HepG2 (cell line): ENCODE measurements around the gene RER1. TPM values are rescaled to one million over a fixed set of nuclear protein-coding genes. Genes with fewer than 3 reads are reported as not detected.

ENCODE experiments used
- ATAC-seq: fragments of 200-7000 bp; cut with Tn5 transposase; 3 replicates; pipeline ENCODE4 v1.9.1; 2020; ENCODE audit warnings: mild to moderate bottlenecking, moderate library complexity
- BruUV-seq: library from RNA; stranded (reverse); fragments of 400-500 nt; replicated peaks from 2 replicates; lab custom pipeline; 2021; lab: Mats Ljungman, UMichigan
- CTCF ChIA-PET: fragments of 300-600 bp; formaldehyde crosslinking; extraction: SDS; loops from one replicate; lab custom pipeline; 2021; ENCODE audit warnings: low total read pairs, inconsistent platforms, low intra/inter-chr PET ratio; lab: Yijun Ruan, JAX
- POLR2A ChIA-PET: fragments of 350-600 bp; sonication (Branson Sonifier 250); formaldehyde crosslinking; loops from one replicate; lab custom pipeline; 2020; ENCODE audit warnings: antibody characterized with exemption, inconsistent platforms; lab: Yijun Ruan, JAX
- DNase-seq: peaks from one replicate; pipeline ENCODE4 v3.0.0-alpha.2; 2015; ENCODE audit warnings: low spot score
- FAIRE-seq: peaks from 3 replicates; lab custom pipeline; 2011; peaks lifted over from hg19 to GRCh38; lab: Jason Lieb, UNC
- H2AFZ ChIP-seq: one replicate; pipeline ENCODE4 v1.6.1; 2011; ENCODE audit warnings: low read length, inconsistent platforms
- H3K27ac ChIP-seq: fragments of 300-600 bp; 3 replicates; pipeline ENCODE4 v1.8.0; 2011; ENCODE audit warnings: mixed run types, mild to moderate bottlenecking, mixed read lengths, low read length, inconsistent platforms; ENCODE audit not compliant: insufficient read depth; ENCODE audit errors: extremely low read length
- H3K27me3 ChIP-seq, 2 experiments: fragments of 200-600 bp in 1 of 2; 2 replicates in 1 of 2; 3 replicates in 1 of 2; pipeline versions ENCODE4 v1.6.0 to v1.8.0; 2011; ENCODE audit warnings: low read length in 2 of 2, mild to moderate bottlenecking in 2 of 2, moderate library complexity in 2 of 2, inconsistent platforms in 1 of 2; ENCODE audit not compliant: insufficient read depth in 2 of 2, control insufficient read depth in 1 of 2
- H3K36me3 ChIP-seq, 2 experiments: fragments of 200-600 bp in 1 of 2; replicated peaks in 1 of 2; 2 replicates in 1 of 2; 3 replicates in 1 of 2; pipeline versions ENCODE4 v1.5.1 to v1.8.0; 2011; ENCODE audit warnings: low read length in 2 of 2, inconsistent platforms in 1 of 2; ENCODE audit not compliant: insufficient read depth in 2 of 2, control insufficient read depth in 1 of 2
- H3K4me1 ChIP-seq: 2 replicates; pipeline ENCODE4 v1.5.1; 2012; ENCODE audit warnings: low read length, inconsistent platforms; ENCODE audit not compliant: insufficient read depth
- H3K4me2 ChIP-seq: 2 replicates; pipeline ENCODE4 v1.6.0; 2011; ENCODE audit warnings: low read depth, low read length, inconsistent platforms
- H3K4me3 ChIP-seq, 3 experiments: fragments of 200-600 bp in 1 of 3; sonication (generic), shearing (Covaris generic) in 1 of 3; replicated peaks in 1 of 3; 2 replicates each; pipeline ENCODE4 v1.5.1; 2011 to 2016; ENCODE audit warnings: low read length in 3 of 3, inconsistent platforms in 2 of 3, low read depth in 2 of 3, mild to moderate bottlenecking in 2 of 3, control low read depth in 1 of 3, mixed read lengths in 1 of 3; ENCODE audit not compliant: insufficient read depth in 1 of 3
- H3K79me2 ChIP-seq: one replicate; pipeline ENCODE4 v1.6.1; 2011; ENCODE audit warnings: low read length, inconsistent platforms; ENCODE audit not compliant: insufficient read depth
- H3K9ac ChIP-seq: 2 replicates; pipeline ENCODE4 v1.6.0; 2011; ENCODE audit warnings: mild to moderate bottlenecking, low read depth, low read length, inconsistent platforms; ENCODE audit not compliant: insufficient read depth
- H3K9me3 ChIP-seq: 2 replicates; pipeline ENCODE4 v1.5.1; 2012; ENCODE audit warnings: mild to moderate bottlenecking, low read length
- H4K20me1 ChIP-seq: 2 replicates; pipeline ENCODE4 v1.6.0; 2011; ENCODE audit warnings: inconsistent platforms, mild to moderate bottlenecking, low read length, moderate library complexity; ENCODE audit not compliant: insufficient read depth
- ARNTL ChIP-seq: sonication (generic); formaldehyde crosslinking; IDR thresholded peaks from 2 replicates; pipeline ENCODE4 v1.4.0; 2020; ENCODE audit warnings: mild to moderate bottlenecking, missing genetic modification reagents
- HNF4A ChIP-seq: sonication (generic); formaldehyde crosslinking; IDR thresholded peaks from 2 replicates; pipeline ENCODE4 v1.4.0; 2020; ENCODE audit warnings: missing genetic modification reagents
- NFE2L1 ChIP-seq: sonication (generic); formaldehyde crosslinking; IDR thresholded peaks from 2 replicates; pipeline ENCODE4 v1.4.0; 2020; ENCODE audit warnings: missing genetic modification reagents, mild to moderate bottlenecking, borderline replicate concordance
- RBM39 ChIP-seq: fragments of 200-400 bp; formaldehyde crosslinking; IDR thresholded peaks from one replicate; pipeline ENCODE4 v1.6.1; 2018; ENCODE audit warnings: antibody characterized with exemption, mild to moderate bottlenecking, low read depth, low read length; ENCODE audit not compliant: poor library complexity, severe bottlenecking
- SETDB1 ChIP-seq: sonication (generic); formaldehyde crosslinking; IDR thresholded peaks from 2 replicates; pipeline ENCODE4 v1.5.1; 2020; ENCODE audit warnings: missing genetic modification reagents, mild to moderate bottlenecking, borderline replicate concordance
- SOX13 ChIP-seq, 3 experiments: fragments of 450-650 bp in 1 of 3; sonication (generic) in 1 of 3; formaldehyde crosslinking in 1 of 3; IDR thresholded peaks in 2 of 3; conservative IDR thresholded peaks in 1 of 3; 2 replicates each; pipeline versions ENCODE4 v1.5.0 to v1.6.1; 2016 to 2020; ENCODE audit warnings: antibody characterized with exemption in 1 of 3, mild to moderate bottlenecking in 1 of 3, missing compliant biosample characterization in 1 of 3, missing genetic modification reagents in 1 of 3, moderate library complexity in 1 of 3
- SOX5 ChIP-seq: IDR thresholded peaks from 2 replicates; pipeline ENCODE4 v1.6.1; 2016; ENCODE audit warnings: borderline replicate concordance
- SOX6 ChIP-seq, 2 experiments: fragments of 450-650 bp in 1 of 2; sonication (generic) in 1 of 2; formaldehyde crosslinking in 1 of 2; IDR thresholded peaks; 2 replicates each; pipeline versions ENCODE4 v1.4.0 to v1.6.1; 2017 to 2020; ENCODE audit warnings: antibody characterized with exemption in 1 of 2, mild to moderate bottlenecking in 1 of 2, missing genetic modification reagents in 1 of 2
- ZNF333 ChIP-seq: sonication (generic); formaldehyde crosslinking; IDR thresholded peaks from 2 replicates; pipeline ENCODE4 v1.4.0; 2020; ENCODE audit warnings: mild to moderate bottlenecking, missing genetic modification reagents, borderline replicate concordance
- WGBS: methylation state at CpG from one replicate; pipeline ENCODE4 v1.1.6; 2017; ENCODE audit warnings: low lambda C conversion rate; 5-methylcytosine and 5-hydroxymethylcytosine counted together
- in situ Hi-C: cut with HindIII; loops from 2 replicates; pipeline ENCODE4 v1.10.0; 2017; ENCODE audit warnings: low pct_unique_long_range_greater_than_20kb; ENCODE audit not compliant: extremely low pct_ligation_motif_present
- intact Hi-C: fragments of 100-400 bp; cut with micrococcal nuclease; formaldehyde crosslinking; loops from one replicate; pipeline ENCODE4 v1.10.0; 2022; ENCODE audit not compliant: unreplicated experiment
- polyA plus RNA-seq, 8 experiments: library from polyadenylated mRNA; depleted of rRNA in 3 of 8; stranded (reverse) in 7 of 8; unstranded in 1 of 8; fragments of >200 nt; fragmentation: Illumina TruSeq in 4 of 8; extraction: Trizol in 4 of 8; gene quantifications; 2 replicates each; pipeline versions ENCODE4 v1.2.1 to v1.2.3, GENCODE V29; 2011 to 2016; ENCODE audit warnings: low read depth in 4 of 8, missing spikeins in 1 of 8, mixed read lengths in 1 of 8; ENCODE audit not compliant: insufficient read depth in 1 of 8
- total RNA-seq, 5 experiments: library from RNA; depleted of rRNA; stranded (reverse); fragments of >200 nt; fragmentation: Illumina TruSeq; extraction: Trizol; gene quantifications; 2 replicates each; pipeline ENCODE4 v1.2.3, GENCODE V29; 2016; ENCODE audit warnings: low read depth in 1 of 5
- TF ChIP-seq, protein P1 (sequence below): sonication (generic); formaldehyde crosslinking; IDR thresholded peaks from 2 replicates; pipeline ENCODE4 v1.5.0; 2020; ENCODE audit warnings: mild to moderate bottlenecking, missing genetic modification reagents, moderate library complexity
- TF ChIP-seq, protein P2 (sequence below): sonication (generic); formaldehyde crosslinking; IDR thresholded peaks from 2 replicates; pipeline ENCODE4 v1.5.0; 2020; ENCODE audit warnings: missing genetic modification reagents, mild to moderate bottlenecking, borderline replicate concordance

Gene RER1
- total and polyA plus RNA-seq, 2 of the 13 experiments (the other 11 are each of a cell fraction or from before 2014, with no cell fraction given): 128 to 164 TPM

DNA sequence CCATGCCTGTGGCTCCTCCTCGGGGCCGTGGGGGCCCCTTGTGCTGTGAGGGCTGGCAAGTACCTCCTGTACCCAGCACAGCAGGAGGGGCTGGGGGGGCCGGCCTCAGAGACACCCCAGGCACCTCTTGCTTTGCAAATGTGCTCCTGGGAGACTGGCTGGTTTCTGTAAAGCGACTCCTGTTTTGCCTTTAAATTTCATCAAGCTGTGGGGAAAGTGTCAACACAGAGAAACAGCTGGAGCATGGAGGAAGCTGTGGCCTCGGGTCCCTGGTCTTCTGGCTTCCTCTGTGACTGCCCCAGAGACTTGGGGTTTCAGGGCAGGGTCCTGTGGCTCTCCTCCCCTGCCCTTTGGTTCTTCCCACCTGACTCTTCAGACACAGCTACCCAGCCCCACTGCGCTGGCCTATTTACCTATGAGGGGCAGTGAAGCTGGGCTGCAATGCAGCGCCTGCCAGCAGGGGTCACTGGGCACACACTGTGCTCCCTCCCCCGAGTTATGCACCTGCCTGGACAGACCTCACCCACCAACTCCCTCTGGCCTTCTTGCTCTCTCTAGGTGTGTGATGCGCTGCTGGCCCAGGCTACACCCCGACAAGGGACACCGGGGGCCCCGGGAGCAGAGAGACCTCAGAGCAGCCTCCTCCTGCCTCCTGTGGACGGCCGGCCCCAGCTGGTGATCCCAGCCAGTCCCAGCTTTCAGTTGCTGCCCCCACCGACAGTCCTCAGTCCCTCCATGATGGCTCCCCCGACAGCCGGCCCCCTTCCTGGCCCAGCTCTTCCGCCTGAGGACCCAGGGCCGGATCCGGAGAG is 38.3 kb downstream of the RER1 start (continued):
- TF ChIP-seq, protein P1, sequence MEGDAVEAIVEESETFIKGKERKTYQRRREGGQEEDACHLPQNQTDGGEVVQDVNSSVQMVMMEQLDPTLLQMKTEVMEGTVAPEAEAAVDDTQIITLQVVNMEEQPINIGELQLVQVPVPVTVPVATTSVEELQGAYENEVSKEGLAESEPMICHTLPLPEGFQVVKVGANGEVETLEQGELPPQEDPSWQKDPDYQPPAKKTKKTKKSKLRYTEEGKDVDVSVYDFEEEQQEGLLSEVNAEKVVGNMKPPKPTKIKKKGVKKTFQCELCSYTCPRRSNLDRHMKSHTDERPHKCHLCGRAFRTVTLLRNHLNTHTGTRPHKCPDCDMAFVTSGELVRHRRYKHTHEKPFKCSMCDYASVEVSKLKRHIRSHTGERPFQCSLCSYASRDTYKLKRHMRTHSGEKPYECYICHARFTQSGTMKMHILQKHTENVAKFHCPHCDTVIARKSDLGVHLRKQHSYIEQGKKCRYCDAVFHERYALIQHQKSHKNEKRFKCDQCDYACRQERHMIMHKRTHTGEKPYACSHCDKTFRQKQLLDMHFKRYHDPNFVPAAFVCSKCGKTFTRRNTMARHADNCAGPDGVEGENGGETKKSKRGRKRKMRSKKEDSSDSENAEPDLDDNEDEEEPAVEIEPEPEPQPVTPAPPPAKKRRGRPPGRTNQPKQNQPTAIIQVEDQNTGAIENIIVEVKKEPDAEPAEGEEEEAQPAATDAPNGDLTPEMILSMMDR: peak; percentile 56
- TF ChIP-seq, protein P2, sequence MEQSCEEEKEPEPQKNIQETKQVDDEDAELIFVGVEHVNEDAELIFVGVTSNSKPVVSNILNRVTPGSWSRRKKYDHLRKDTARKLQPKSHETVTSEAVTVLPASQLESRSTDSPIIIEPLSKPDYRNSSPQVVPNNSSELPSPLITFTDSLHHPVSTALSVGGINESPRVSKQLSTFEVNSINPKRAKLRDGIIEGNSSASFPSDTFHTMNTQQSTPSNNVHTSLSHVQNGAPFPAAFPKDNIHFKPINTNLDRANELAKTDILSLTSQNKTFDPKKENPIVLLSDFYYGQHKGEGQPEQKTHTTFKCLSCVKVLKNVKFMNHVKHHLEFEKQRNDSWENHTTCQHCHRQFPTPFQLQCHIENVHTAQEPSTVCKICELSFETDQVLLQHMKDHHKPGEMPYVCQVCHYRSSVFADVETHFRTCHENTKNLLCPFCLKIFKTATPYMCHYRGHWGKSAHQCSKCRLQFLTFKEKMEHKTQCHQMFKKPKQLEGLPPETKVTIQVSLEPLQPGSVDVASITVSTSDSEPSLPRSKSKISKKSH (CRISPR knock-in tag): peak; percentile 40; the same call in 1 of the 2 replicates
- TF ChIP-seq SETDB1: peak; percentile 79; the same call in 1 of the 2 replicates

DNA sequence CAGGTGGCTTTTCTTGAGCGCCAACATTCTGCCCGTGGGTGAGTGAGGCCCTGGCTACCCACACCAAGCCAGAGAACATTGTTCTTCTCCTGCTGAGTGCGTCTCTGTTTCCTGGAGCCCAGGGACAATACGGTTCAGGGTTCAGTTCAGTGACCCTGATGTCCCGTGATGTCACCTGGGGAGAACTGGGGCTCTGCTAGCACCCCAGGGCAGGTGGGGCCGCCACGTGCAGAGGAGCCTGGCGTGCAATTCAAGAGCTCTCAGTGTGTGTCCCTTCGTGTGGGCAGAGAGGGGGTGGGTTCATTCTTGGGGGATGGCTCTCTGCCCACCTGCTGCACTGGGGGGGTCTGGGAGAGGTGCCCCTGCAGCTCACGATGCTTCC is 38.9 kb downstream of the RER1 start:
- H2AFZ ChIP-seq: no peak overlapping the region
- no TSS peak for BruUV-seq
- H3K9ac ChIP-seq: no peak overlapping the region
- H3K9me3 ChIP-seq: peaks cover 12% of the 10 kb centered on the region; the same call in 1 of the 2 replicates
- H4K20me1 ChIP-seq: no peaks in the 10 kb centered on the region; the same call in 1 of the 2 replicates
- TF ChIP-seq HNF4A (CRISPR knock-in tag) (0 out of 2 replicates have a peak, but pooled peaks have one; percentile 14), ARNTL (CRISPR knock-in tag) (0 out of 2 replicates have a peak, but pooled peaks have one; percentile 19), SOX6 (IDR thresholded peaks at IDR 0.05) (no peak), SOX6 (CRISPR knock-in tag; IDR thresholded peaks at IDR 0.05) (peak; percentile 46; the same call in 1 of the 2 replicates), NFE2L1 (CRISPR knock-in tag) (no peak), SOX5 (0 out of 2 replicates have a peak, but pooled peaks have one; percentile 22), SOX13 (IDR thresholded peaks at IDR 0.05) (no peak), SOX13 (CRISPR knock-in tag; conservative IDR thresholded peaks at IDR 0.05 in 1 of 2, IDR thresholded peaks at IDR 0.05 in 1 of 2) (peak in 1 of 2 experiments; percentile 52; a peak in 2 of 4 replicates), RBM39 (no peak), ZNF333 (CRISPR knock-in tag) (no peak)
- TF ChIP-seq, all 625 proteins: peak for 5
- Histone ChIP-seq H3K4me3 (no peak overlapping the region), H3K27ac (no peak overlapping the region), H3K4me2 (no peak overlapping the region), H3K4me1 (no peaks in the 10 kb centered on the region), H3K79me2 (no peaks in the 10 kb centered on the region), H3K36me3 (no peaks in the 10 kb centered on the region), H3K27me3 (peaks cover 20 to 76% of the 10 kb centered on the region in 2 experiments)
- no peak for FAIRE-seq
- no peak for ATAC-seq
- no peak for DNase-seq
- intact Hi-C loops: no loop called here
- WGBS: 0% methylated on average over 3 of the region's 10 CpGs
- POLR2A ChIA-PET: no interaction called here
- CTCF ChIA-PET: no interaction called here
- in situ Hi-C loops: no loop called here
